Upper lobe of left lung (tissue), 4 donors: Measurements from ENCODE around the gene CDC42BPG.

ENCODE experiments used
- CTCF ChIP-seq, 6 experiments: fragments of 450-650 bp in 4 of 6; fragments of 200-600 bp in 2 of 6; sonication (generic) in 2 of 6; IDR thresholded peaks; one replicate each; pipeline ENCODE4 v1.5.1; 2016 to 2019; ENCODE audit warnings: antibody characterized with exemption in 6 of 6
- POLR2AphosphoS5 ChIP-seq, 2 donors: sonication (generic); formaldehyde crosslinking; IDR thresholded peaks; one replicate each; pipeline ENCODE4 v1.5.1; 2017; ENCODE audit warnings: antibody characterized with exemption in 2 of 2

GRCh38 chr11:64846998-64847666 is 2.7 kb upstream of the CDC42BPG start:
- TF ChIP-seq CTCF (IDR thresholded peaks at IDR 0.05) = peak; percentile 97 to 99 (median 97)
- peak; percentile 9 to 56 for TF ChIP-seq POLR2AphosphoS5 (IDR thresholded peaks at IDR 0.05)
